Gastroesophageal sphincter (tissue), 4 donors: ENCODE results near the gene PHKA2. TPM values are rescaled to one million over a fixed set of nuclear protein-coding genes. Genes with fewer than 3 reads are reported as not detected.

ENCODE experiments used
- ATAC-seq: fragments of 150-250 bp; one replicate; pipeline ENCODE4 v1.9.1; 2016; ENCODE audit warnings: mild to moderate bottlenecking, moderate library complexity
- H3K27ac ChIP-seq, 4 donors: fragments of 200-600 bp; sonication (generic) in 3 of 4; 1 replicate in 3 of 4; 2 replicates in 1 of 4; pipeline ENCODE4 v1.5.1; 2016 to 2019
- H3K27me3 ChIP-seq: fragments of 200-600 bp; sonication (generic); one replicate; pipeline ENCODE4 v1.5.1; 2019
- H3K36me3 ChIP-seq, 2 donors: fragments of 200-600 bp; sonication (generic); one replicate each; pipeline ENCODE4 v1.5.1; 2019; ENCODE audit warnings: control low read depth in 1 of 2
- H3K4me1 ChIP-seq, 3 donors: fragments of 200-600 bp; sonication (generic); 1 replicate in 2 of 3; 2 replicates in 1 of 3; pipeline ENCODE4 v1.5.1; 2016 to 2019; ENCODE audit warnings: control low read depth in 2 of 3
- H3K4me3 ChIP-seq, 2 donors: fragments of 200-600 bp; sonication (generic); one replicate each; pipeline ENCODE4 v1.5.1; 2019; ENCODE audit warnings: mild to moderate bottlenecking in 1 of 2, moderate library complexity in 1 of 2
- H3K9me3 ChIP-seq, 3 donors: fragments of 200-600 bp; sonication (generic); one replicate each; pipeline ENCODE4 v1.5.1; 2017 to 2019; ENCODE audit warnings: control low read depth in 2 of 3
- EP300 ChIP-seq: sonication (generic); formaldehyde crosslinking; IDR thresholded peaks from one replicate; pipeline ENCODE4 v1.6.1; 2017; ENCODE audit warnings: antibody characterized with exemption, mild to moderate bottlenecking
- POLR2A ChIP-seq, 2 donors: fragments of 450-650 bp; IDR thresholded peaks; one replicate each; pipeline ENCODE4 v1.6.1; 2017; ENCODE audit warnings: antibody characterized with exemption in 2 of 2, mild to moderate bottlenecking in 2 of 2, moderate library complexity in 1 of 2
- POLR2AphosphoS5 ChIP-seq: sonication (generic); formaldehyde crosslinking; IDR thresholded peaks from one replicate; pipeline ENCODE4 v1.6.1; 2017; ENCODE audit warnings: antibody characterized with exemption
- WGBS, 2 donors: methylation state at CpG; one replicate each; pipeline ENCODE4 v1.1.5; 2018; ENCODE audit warnings: low coverage in 1 of 2; 5-methylcytosine and 5-hydroxymethylcytosine counted together
- total RNA-seq, 4 donors: library from RNA; depleted of rRNA; stranded (reverse); fragments of >200 nt; gene quantifications; one replicate each; pipeline ENCODE4 v1.1.0, GENCODE V29; 2016
- TF ChIP-seq, protein P1 (sequence below), 4 experiments: fragments of 200-600 bp in 2 of 4; fragments of 450-650 bp in 2 of 4; sonication (generic) in 1 of 4; IDR thresholded peaks; one replicate each; pipeline ENCODE4 v1.5.1; 2017 to 2019; ENCODE audit warnings: antibody characterized with exemption in 4 of 4, mild to moderate bottlenecking in 2 of 4, moderate library complexity in 2 of 4

PHKA2 gene
- total RNA-seq, 4 donors from 2014 or later = 3.9 to 15.1 (median 13.2) TPM

DNA sequence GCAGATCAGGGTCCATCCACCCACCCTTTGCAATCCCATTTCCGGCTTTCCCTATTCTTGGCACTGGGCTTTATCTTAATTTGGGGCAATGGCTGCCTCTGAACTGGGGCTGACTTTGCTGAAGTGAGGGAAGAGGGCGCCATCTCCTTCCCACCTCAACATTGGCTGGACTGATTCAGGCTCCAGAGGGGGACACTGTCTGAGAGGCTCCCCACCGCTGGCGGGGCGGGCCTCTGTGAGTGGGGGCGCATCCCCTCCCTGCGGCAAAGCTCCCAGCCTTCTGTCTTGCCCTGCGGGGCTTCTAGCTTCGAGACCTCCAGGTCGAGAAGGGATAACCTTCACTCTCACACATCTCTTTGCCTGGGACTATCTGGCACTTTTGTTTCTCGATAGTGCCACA, 85.8 kb downstream of the PHKA2 start:
- ATAC-seq = no peak
- Histone ChIP-seq H3K27ac (no peak overlapping the region), H3K4me1 (peaks cover 0 to 21% (median 3%) of the 10 kb centered on the region in 3 donors), H3K9me3 (no peaks in the 10 kb centered on the region), H3K27me3 (no peaks in the 10 kb centered on the region), H3K4me3 (no peak overlapping the region), H3K36me3 (peaks cover 0 to 46% of the 10 kb centered on the region in 2 donors)
- WGBS, 2 donors = 90% methylated on average over 2 of the region's 11 CpGs; no CpG with 5 or more reads in 1 of the 2 donors
- no peak for TF ChIP-seq POLR2AphosphoS5
- TF ChIP-seq, protein P1, sequence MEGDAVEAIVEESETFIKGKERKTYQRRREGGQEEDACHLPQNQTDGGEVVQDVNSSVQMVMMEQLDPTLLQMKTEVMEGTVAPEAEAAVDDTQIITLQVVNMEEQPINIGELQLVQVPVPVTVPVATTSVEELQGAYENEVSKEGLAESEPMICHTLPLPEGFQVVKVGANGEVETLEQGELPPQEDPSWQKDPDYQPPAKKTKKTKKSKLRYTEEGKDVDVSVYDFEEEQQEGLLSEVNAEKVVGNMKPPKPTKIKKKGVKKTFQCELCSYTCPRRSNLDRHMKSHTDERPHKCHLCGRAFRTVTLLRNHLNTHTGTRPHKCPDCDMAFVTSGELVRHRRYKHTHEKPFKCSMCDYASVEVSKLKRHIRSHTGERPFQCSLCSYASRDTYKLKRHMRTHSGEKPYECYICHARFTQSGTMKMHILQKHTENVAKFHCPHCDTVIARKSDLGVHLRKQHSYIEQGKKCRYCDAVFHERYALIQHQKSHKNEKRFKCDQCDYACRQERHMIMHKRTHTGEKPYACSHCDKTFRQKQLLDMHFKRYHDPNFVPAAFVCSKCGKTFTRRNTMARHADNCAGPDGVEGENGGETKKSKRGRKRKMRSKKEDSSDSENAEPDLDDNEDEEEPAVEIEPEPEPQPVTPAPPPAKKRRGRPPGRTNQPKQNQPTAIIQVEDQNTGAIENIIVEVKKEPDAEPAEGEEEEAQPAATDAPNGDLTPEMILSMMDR (IDR thresholded peaks at IDR 0.05) = no peak
- TF ChIP-seq POLR2A (IDR thresholded peaks at IDR 0.05) = no peak

DNA sequence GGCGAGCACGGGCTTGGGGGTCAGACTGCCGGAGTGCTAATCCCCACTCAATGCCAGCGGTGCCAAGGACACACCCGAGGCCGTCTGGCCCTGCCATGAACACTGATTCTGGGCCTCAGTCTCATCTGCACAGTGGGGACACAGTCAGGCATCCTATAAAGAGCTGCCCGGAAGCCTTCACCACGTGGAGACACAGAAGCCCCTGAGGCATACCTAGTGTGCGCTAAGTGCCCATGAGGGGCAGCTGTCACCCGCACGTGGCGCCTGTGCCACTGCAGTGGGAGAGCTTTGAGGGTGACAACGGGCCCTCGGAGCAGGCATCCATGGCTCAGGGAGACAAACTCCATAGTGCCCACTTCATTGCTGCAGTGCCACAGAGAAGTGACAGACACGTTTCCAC, 86.3 kb downstream of the PHKA2 start:
- Histone ChIP-seq H3K36me3 (peaks cover 0 to 46% of the 10 kb centered on the region in 2 donors), H3K27me3 (no peaks in the 10 kb centered on the region), H3K4me3 (no peak overlapping the region), H3K4me1 (peaks cover 0 to 21% (median 3%) of the 10 kb centered on the region in 3 donors), H3K27ac (no peak overlapping the region), H3K9me3 (no peaks in the 10 kb centered on the region)
- WGBS, 2 donors = 80% methylated on average over 1 of the region's 15 CpGs; no CpG with 5 or more reads in 1 of the 2 donors
- ATAC-seq = no peak
- TF ChIP-seq EP300 (no peak), POLR2AphosphoS5 (no peak), POLR2A (IDR thresholded peaks at IDR 0.05) (no peak)

DNA sequence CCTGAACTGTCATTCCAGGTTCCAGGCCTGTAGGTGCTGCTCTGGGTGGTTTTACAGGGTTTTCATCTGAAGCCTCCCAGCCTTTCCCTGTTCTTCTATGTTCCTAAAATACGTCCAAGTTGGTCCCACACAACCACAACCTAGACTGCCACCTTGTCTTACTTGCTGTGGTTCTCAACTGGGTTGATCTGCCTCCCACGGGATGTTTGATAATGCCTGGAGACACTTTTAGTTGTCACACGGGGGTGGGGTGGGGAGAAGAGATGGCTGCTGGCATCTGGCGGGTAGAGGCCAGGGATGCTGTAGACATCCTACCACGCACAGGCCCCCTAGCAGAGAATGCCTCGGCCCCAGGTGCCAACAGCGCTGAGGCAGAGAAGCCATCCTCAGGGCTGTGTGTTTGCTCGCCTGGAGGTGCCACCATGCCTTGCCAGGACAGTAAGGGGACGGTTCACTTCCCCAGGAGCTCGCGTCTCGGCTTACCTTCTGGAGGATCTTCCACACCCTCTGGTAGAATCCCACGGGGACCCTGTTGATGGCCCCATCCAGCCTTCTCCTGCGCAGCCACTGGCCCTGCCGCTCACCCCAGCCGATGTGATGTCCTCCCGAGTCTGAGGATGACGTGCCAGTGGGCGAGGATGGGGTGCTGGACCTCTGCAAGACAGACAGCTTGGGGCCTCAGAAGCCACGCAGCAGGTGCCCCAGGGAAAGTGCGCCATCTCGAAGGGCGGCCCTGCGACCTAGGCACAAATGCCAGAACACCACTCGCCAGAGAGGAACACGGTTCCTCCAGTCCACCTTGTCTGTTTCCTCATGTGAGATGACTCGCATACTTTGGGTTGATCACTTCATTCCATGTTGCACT, 87.0 kb downstream of the PHKA2 start:
- no peak for TF ChIP-seq POLR2A (IDR thresholded peaks at IDR 0.05)
- TF ChIP-seq, protein P1 (IDR thresholded peaks at IDR 0.05) = no peak
- TF ChIP-seq EP300 = no peak
- TF ChIP-seq POLR2AphosphoS5 = no peak
- 87% methylated on average over 6 of the region's 27 CpGs; no CpG with 5 or more reads in 1 of the 2 donors for WGBS, 2 donors
- no peak for ATAC-seq
- Histone ChIP-seq H3K4me1 (peaks cover 0 to 21% (median 3%) of the 10 kb centered on the region in 3 donors), H3K27me3 (no peaks in the 10 kb centered on the region), H3K4me3 (no peak overlapping the region), H3K36me3 (peaks cover 0 to 43% of the 10 kb centered on the region in 2 donors), H3K9me3 (no peaks in the 10 kb centered on the region), H3K27ac (peak overlapping the region in 2 of 4 donors; percentile 67 to 74)

DNA sequence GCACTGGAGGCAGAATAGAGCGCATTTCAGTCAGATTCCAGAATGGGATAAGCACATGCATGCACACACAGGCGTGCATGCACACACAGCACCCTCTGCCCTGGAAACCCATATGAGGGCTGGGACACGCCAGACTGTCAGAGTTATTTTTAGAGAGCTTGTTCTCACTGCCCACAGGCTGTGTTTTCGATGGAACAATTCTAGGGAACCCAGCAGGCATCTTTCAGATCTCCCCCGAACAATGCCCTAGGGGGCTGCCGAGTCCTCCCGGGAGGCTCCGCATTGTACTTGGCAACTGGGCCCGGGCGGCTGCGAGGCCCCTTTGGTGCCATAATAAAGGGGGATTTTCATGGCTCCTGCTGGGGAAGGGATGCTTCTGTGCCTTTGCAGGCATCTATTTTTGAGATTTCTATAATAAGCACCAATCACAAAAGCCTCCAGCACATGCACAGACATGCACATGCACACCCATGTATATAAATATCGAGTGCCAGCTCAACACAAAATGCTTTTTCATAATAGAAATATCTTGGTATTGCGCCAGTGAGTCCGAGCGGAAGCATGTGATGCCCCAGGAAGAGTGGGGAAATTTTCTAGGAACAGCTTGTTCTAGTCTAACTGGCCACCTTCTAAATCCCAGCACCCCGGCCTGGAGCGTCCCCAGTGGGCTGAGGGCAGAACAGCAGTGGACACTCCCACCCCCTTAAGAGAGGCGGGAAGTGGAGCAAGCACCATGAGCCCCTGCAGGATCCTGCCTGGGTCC, 88.5 kb downstream of the PHKA2 start:
- 73% methylated on average over 6 of the region's 18 CpGs; no CpG with 5 or more reads in 1 of the 2 donors for WGBS, 2 donors
- Histone ChIP-seq H3K4me3 (no peak overlapping the region), H3K27me3 (no peaks in the 10 kb centered on the region), H3K4me1 (peaks cover 0 to 21% (median 3%) of the 10 kb centered on the region in 3 donors), H3K36me3 (peaks cover 0 to 33% of the 10 kb centered on the region in 2 donors), H3K9me3 (no peaks in the 10 kb centered on the region), H3K27ac (peak overlapping the region; percentile 54 to 74 (median 66))
- TF ChIP-seq, protein P1 (IDR thresholded peaks at IDR 0.05) = peak; percentile 44 to 72 (median 60)
- TF ChIP-seq POLR2A (IDR thresholded peaks at IDR 0.05) = no peak
- no peak for TF ChIP-seq EP300
- peak; percentile 64 for TF ChIP-seq POLR2AphosphoS5
- peak; percentile 86 for ATAC-seq

DNA sequence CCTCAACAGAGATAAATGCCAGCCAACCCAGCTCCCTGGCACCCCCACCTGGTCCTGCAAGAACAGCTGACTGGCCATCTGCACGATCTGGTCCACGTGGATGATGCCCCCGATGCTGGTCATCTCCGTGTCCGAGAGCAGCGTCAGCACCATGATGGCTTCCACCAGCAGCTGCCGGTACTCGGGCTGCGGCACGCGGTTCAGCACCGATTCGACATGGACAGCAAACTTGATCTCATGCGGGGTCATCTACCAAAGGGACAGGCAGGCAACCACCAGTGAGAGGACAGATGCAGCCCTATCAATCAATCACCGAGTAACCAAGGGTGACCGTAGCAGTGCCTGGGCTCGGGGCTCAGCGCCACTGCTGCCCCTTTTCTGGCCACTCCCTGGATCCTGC, 89.8 kb downstream of the PHKA2 start:
- H3K4me1 ChIP-seq = peaks cover 0 to 21% (median 3%) of the 10 kb centered on the region in 3 donors
- H3K36me3 ChIP-seq = peaks cover 0 to 32% of the 10 kb centered on the region in 2 donors
- peak overlapping the region in 2 of 4 donors; percentile 74 for H3K27ac ChIP-seq
- WGBS, 2 donors = 93% methylated on average over 3 of the region's 18 CpGs; no CpG with 5 or more reads in 1 of the 2 donors
- no peaks in the 10 kb centered on the region for H3K27me3 ChIP-seq
- ATAC-seq = no peak
- no peak overlapping the region for H3K4me3 ChIP-seq
- no peaks in the 10 kb centered on the region for H3K9me3 ChIP-seq
- TF ChIP-seq EP300 (no peak), POLR2AphosphoS5 (no peak), POLR2A (IDR thresholded peaks at IDR 0.05) (no peak)
- TF ChIP-seq, protein P1 (IDR thresholded peaks at IDR 0.05) = no peak
